HG03521 (cell line): ENCODE data around the gene NUDCD3.

Experiments
- ATAC-seq: cut with Tn5 transposase; IDR thresholded peaks from one replicate; pipeline ENCODE4 v1.9.1; 2021; ENCODE audit warnings: mild to moderate bottlenecking, moderate library complexity; ENCODE audit not compliant: unreplicated experiment

Gene NUDCD3

GRCh38 chr7:44372560-44373417 is 117.7 kb downstream of the NUDCD3 start:
- no peak for ATAC-seq

GRCh38 chr7:44368885-44369284 is 121.6 kb downstream of the NUDCD3 start:
- no peak for ATAC-seq

- ATAC-seq = no peak
Observed at GRCh38 chr7:44368455-44368854, 122.0 kb downstream of the NUDCD3 start.

GRCh38 chr7:44367475-44368043 is 122.9 kb downstream of the NUDCD3 start:
- ATAC-seq = no peak

GRCh38 chr7:44366986-44367385 is 123.5 kb downstream of the NUDCD3 start:
- ATAC-seq = no peak

GRCh38 chr7:44353668-44354067 is 136.8 kb downstream of the NUDCD3 start:
- no peak for ATAC-seq

- no peak for ATAC-seq
Observed at GRCh38 chr7:44348851-44349781, 141.3 kb downstream of the NUDCD3 start.

- ATAC-seq = no peak
Observed at GRCh38 chr7:44348300-44348699, 142.2 kb downstream of the NUDCD3 start.

- no peak for ATAC-seq
Observed at GRCh38 chr7:44347546-44348114, 142.8 kb downstream of the NUDCD3 start.

GRCh38 chr7:44346063-44346462 is 144.4 kb downstream of the NUDCD3 start:
- no peak for ATAC-seq

GRCh38 chr7:44341401-44341800 is 149.1 kb downstream of the NUDCD3 start:
- ATAC-seq = no peak

GRCh38 chr7:44338600-44338999 is 151.9 kb downstream of the NUDCD3 start:
- no peak for ATAC-seq

GRCh38 chr7:44336491-44336890 is 154.0 kb downstream of the NUDCD3 start:
- ATAC-seq = no peak

- ATAC-seq = no peak
Observed at GRCh38 chr7:44335184-44335583, 155.3 kb downstream of the NUDCD3 start.

- no peak for ATAC-seq
Observed at GRCh38 chr7:44334734-44335097, 155.7 kb downstream of the NUDCD3 start.

- no peak for ATAC-seq
Observed at GRCh38 chr7:44333911-44334733, 156.3 kb downstream of the NUDCD3 start.

GRCh38 chr7:44331682-44332081 is 158.8 kb downstream of the NUDCD3 start:
- no peak for ATAC-seq

GRCh38 chr7:44330331-44330730 is 160.1 kb downstream of the NUDCD3 start:
- ATAC-seq = no peak

GRCh38 chr7:44329888-44330287 is 160.6 kb downstream of the NUDCD3 start:
- ATAC-seq = no peak
